Mesothelial cell of epicardium (in vitro differentiated cells): Measurements from ENCODE around the gene FRMD1. TPM values are rescaled to one million over a fixed set of nuclear protein-coding genes. Genes with fewer than 3 reads are reported as not detected.

Experiments
- DNase-seq, 2 experiments: peaks; one replicate each; pipeline ENCODE4 v3.0.0; 2021; ENCODE audit warnings: low spot score in 2 of 2; ENCODE audit not compliant: unreplicated experiment in 2 of 2
- H3K27ac Mint-ChIP-seq: 2 replicates; pipeline ENCODE4 v1.8.0; 2021; ENCODE audit warnings: mixed read lengths
- H3K27me3 Mint-ChIP-seq: 2 replicates; pipeline ENCODE4 v1.8.0; 2021; ENCODE audit warnings: low read depth, mixed read lengths
- H3K36me3 Mint-ChIP-seq: 2 replicates; pipeline ENCODE4 v1.8.0; 2021; ENCODE audit warnings: mixed read lengths
- H3K4me1 Mint-ChIP-seq: 2 replicates; pipeline ENCODE4 v1.8.0; 2021; ENCODE audit warnings: mixed read lengths
- H3K4me3 Mint-ChIP-seq: 2 replicates; pipeline ENCODE4 v1.8.0; 2021; ENCODE audit warnings: mild to moderate bottlenecking, moderate library complexity, mixed read lengths
- H3K9me3 Mint-ChIP-seq: 2 replicates; pipeline ENCODE4 v1.8.0; 2021; ENCODE audit warnings: mixed read lengths
- CTCF ChIP-seq: fragments of 200-600 bp; sonication (generic); IDR thresholded peaks from one replicate; pipeline ENCODE4 v1.5.0; 2021; ENCODE audit warnings: antibody characterized with exemption; ENCODE audit not compliant: unreplicated experiment
- total RNA-seq: library from RNA; stranded (reverse); gene quantifications from 3 replicates; pipeline ENCODE4 v1.2.1, GENCODE V29; 2021

FRMD1 gene
- total RNA-seq, 1 donor from 2014 or later: not detected

- H3K27ac Mint-ChIP-seq: no peak overlapping the region
- DNase-seq: peak in 1 of 2 experiments; percentile 27
These were observed 42.3 kb upstream of the FRMD1 start for GRCh38 chr6:168121303-168121665.

GRCh38 chr6:168120390-168121302 is 41.6 kb upstream of the FRMD1 start:
- no peak for TF ChIP-seq CTCF
- no peak overlapping the region for H3K4me3 Mint-ChIP-seq
- no peaks in the 10 kb centered on the region for H3K36me3 Mint-ChIP-seq
- H3K27me3 Mint-ChIP-seq: no peaks in the 10 kb centered on the region
- no peaks in the 10 kb centered on the region for H3K4me1 Mint-ChIP-seq
- peaks cover 9% of the 10 kb centered on the region for H3K9me3 Mint-ChIP-seq
- DNase-seq: peak in 1 of 2 experiments; percentile 17
- no peak overlapping the region for H3K27ac Mint-ChIP-seq

More at GRCh38 chr6:168121303-168121665, 42.3 kb upstream of the FRMD1 start:
- H3K27me3 Mint-ChIP-seq: peaks cover 1% of the 10 kb centered on the region
- H3K36me3 Mint-ChIP-seq: no peaks in the 10 kb centered on the region
- no peak overlapping the region for H3K4me3 Mint-ChIP-seq
- TF ChIP-seq CTCF: no peak
- peaks cover 4% of the 10 kb centered on the region for H3K9me3 Mint-ChIP-seq
- no peaks in the 10 kb centered on the region for H3K4me1 Mint-ChIP-seq

GRCh38 chr6:168119539-168119938 is 40.5 kb upstream of the FRMD1 start:
- H3K27me3 Mint-ChIP-seq: no peaks in the 10 kb centered on the region
- no peak overlapping the region for H3K27ac Mint-ChIP-seq
- peaks cover 12% of the 10 kb centered on the region for H3K9me3 Mint-ChIP-seq
- no peaks in the 10 kb centered on the region for H3K36me3 Mint-ChIP-seq
- DNase-seq: no peak
- H3K4me3 Mint-ChIP-seq: no peak overlapping the region
- TF ChIP-seq CTCF: no peak
- no peaks in the 10 kb centered on the region for H3K4me1 Mint-ChIP-seq

- H3K27ac Mint-ChIP-seq: no peak overlapping the region
- no peaks in the 10 kb centered on the region for H3K27me3 Mint-ChIP-seq
- peaks cover 12% of the 10 kb centered on the region for H3K9me3 Mint-ChIP-seq
- DNase-seq: no peak
- H3K4me3 Mint-ChIP-seq: no peak overlapping the region
- H3K36me3 Mint-ChIP-seq: no peaks in the 10 kb centered on the region
- no peak for TF ChIP-seq CTCF
- no peaks in the 10 kb centered on the region for H3K4me1 Mint-ChIP-seq
These were observed 39.9 kb upstream of the FRMD1 start for GRCh38 chr6:168118935-168119334.

- H3K27me3 Mint-ChIP-seq: no peaks in the 10 kb centered on the region
- H3K9me3 Mint-ChIP-seq: peaks cover 10% of the 10 kb centered on the region
- peak in 1 of 2 experiments; percentile 31 for DNase-seq
- H3K4me1 Mint-ChIP-seq: no peaks in the 10 kb centered on the region
- no peak overlapping the region for H3K27ac Mint-ChIP-seq
- no peak overlapping the region for H3K4me3 Mint-ChIP-seq
- H3K36me3 Mint-ChIP-seq: no peaks in the 10 kb centered on the region
- TF ChIP-seq CTCF: no peak
These were observed 38.9 kb upstream of the FRMD1 start for GRCh38 chr6:168117942-168118341.
